ENCODE data around the gene GOPC.

GOPC gene

DNA sequence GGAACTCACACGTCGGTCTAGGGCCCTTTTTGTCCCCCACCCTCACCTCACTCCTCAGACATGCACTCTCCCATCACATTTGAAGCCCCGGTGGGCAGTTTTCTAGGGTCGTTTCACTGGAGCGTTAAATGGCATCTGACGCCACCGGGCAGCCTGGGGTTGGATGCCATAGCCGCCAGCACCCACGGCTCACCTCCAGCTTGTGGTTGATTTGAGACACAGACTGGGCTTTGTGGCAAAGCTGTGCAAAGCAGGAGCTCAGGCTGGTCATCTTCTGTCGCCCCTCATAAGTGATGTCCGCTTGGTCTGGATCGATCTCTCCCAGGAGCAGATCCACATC, 530 bp downstream of the GOPC start:
- Histone ChIP-seq H3K9me2 (replicated peaks; ENCODE audit: low read depth, low read length) (no peaks in the 10 kb centered on the region), H2AFZ (ENCODE audit: low read length) (peak overlapping the region; percentile 89), H3K4me1 (ENCODE audit: insufficient read depth, low read length, poor library complexity, severe bottlenecking) (peaks cover 18% of the 10 kb centered on the region), H3K4me3 (ENCODE audit: low read length, poor library complexity, severe bottlenecking) (peak overlapping the region; percentile 95), H3K9ac (ENCODE audit: low read depth, low read length, poor library complexity, severe bottlenecking) (peak overlapping the region; percentile 96), H3K27me3 (ENCODE audit: insufficient read depth, low read length, poor library complexity, severe bottlenecking) (no peaks in the 10 kb centered on the region), H3K79me2 (ENCODE audit: insufficient read depth, low read length) (peaks cover 54% of the 10 kb centered on the region), H4K20me1 (ENCODE audit: insufficient read depth, low read length, poor library complexity, severe bottlenecking) (peaks cover 44% of the 10 kb centered on the region), H3F3A (ENCODE audit: low read depth) (no peaks in the 10 kb centered on the region), H3K36me3 (ENCODE audit: insufficient read depth, low read length) (peaks cover 9% of the 10 kb centered on the region), H3K4me2 (ENCODE audit: low read depth, low read length, poor library complexity, severe bottlenecking) (peak overlapping the region; percentile 91), H3K9me3 (ENCODE audit: insufficient read depth, low read depth, low read length) (peaks cover 9% of the 10 kb centered on the region; the same call in 1 of the 2 replicates)
- TF ChIP-seq, protein P1, sequence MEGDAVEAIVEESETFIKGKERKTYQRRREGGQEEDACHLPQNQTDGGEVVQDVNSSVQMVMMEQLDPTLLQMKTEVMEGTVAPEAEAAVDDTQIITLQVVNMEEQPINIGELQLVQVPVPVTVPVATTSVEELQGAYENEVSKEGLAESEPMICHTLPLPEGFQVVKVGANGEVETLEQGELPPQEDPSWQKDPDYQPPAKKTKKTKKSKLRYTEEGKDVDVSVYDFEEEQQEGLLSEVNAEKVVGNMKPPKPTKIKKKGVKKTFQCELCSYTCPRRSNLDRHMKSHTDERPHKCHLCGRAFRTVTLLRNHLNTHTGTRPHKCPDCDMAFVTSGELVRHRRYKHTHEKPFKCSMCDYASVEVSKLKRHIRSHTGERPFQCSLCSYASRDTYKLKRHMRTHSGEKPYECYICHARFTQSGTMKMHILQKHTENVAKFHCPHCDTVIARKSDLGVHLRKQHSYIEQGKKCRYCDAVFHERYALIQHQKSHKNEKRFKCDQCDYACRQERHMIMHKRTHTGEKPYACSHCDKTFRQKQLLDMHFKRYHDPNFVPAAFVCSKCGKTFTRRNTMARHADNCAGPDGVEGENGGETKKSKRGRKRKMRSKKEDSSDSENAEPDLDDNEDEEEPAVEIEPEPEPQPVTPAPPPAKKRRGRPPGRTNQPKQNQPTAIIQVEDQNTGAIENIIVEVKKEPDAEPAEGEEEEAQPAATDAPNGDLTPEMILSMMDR (conservative IDR thresholded peaks at IDR 0.05; ENCODE audit: low read length) = no peak
- TF ChIP-seq EZH2phosphoT487 (IDR thresholded peaks at IDR 0.05; ENCODE audit: borderline replicate concordance) = no peak

DNA sequence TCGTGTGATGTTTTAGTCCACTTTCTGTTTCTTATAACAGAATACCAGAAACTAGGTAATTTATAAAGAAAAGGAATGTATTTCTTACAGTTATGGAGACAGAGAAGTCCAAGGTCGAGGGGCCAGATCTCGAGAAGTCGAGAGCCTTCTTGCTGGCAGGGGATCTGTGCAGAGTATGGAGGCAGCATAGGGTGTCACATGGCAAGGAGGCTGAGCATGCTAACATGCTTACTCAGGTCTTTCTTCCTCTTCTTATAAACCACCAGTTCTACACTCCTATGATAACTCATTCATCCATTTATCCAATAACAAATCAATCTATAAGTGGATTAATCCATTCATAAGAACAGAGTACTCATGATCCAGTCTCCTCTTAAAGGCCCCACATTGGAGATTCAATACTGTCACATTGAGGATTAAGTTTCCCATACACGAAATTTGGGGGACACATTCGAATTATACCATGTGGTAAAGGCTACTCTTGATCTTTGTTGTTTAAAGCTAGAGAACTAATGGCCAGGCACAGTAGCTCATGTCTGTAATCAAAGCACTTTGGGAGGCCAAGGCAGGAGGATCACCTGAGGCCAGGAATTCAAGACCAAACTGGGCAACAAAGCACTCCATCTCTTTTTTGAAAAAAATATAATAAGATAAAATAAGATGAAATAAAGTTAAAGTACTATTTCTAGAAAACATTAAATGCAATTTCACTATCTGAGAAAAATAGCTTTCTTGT, 2.1 kb downstream of the GOPC start:
- H3K9me2 ChIP-seq (replicated peaks; ENCODE audit: low read depth, low read length) = no peaks in the 10 kb centered on the region
- H3K9me3 ChIP-seq (ENCODE audit: insufficient read depth, low read depth, low read length) = peaks cover 9% of the 10 kb centered on the region; the same call in 1 of the 2 replicates
- H4K20me1 ChIP-seq (ENCODE audit: insufficient read depth, low read length, poor library complexity, severe bottlenecking) = peaks cover 44% of the 10 kb centered on the region
- no peak overlapping the region for H2AFZ ChIP-seq (ENCODE audit: low read length)
- H3K4me2 ChIP-seq (ENCODE audit: low read depth, low read length, poor library complexity, severe bottlenecking) = peak overlapping the region; percentile 91
- peak overlapping the region; percentile 96 for H3K9ac ChIP-seq (ENCODE audit: low read depth, low read length, poor library complexity, severe bottlenecking)
- H3K36me3 ChIP-seq (ENCODE audit: insufficient read depth, low read length) = peaks cover 9% of the 10 kb centered on the region
- TF ChIP-seq, protein P1 (conservative IDR thresholded peaks at IDR 0.05; ENCODE audit: low read length) = no peak
- TF ChIP-seq EZH2phosphoT487 (IDR thresholded peaks at IDR 0.05; ENCODE audit: borderline replicate concordance) = no peak
- H3K79me2 ChIP-seq (ENCODE audit: insufficient read depth, low read length) = peaks cover 59% of the 10 kb centered on the region
- H3K4me1 ChIP-seq (ENCODE audit: insufficient read depth, low read length, poor library complexity, severe bottlenecking) = peaks cover 18% of the 10 kb centered on the region
- H3F3A ChIP-seq (ENCODE audit: low read depth) = no peaks in the 10 kb centered on the region
- no peaks in the 10 kb centered on the region for H3K27me3 ChIP-seq (ENCODE audit: insufficient read depth, low read length, poor library complexity, severe bottlenecking)
- peak overlapping the region; percentile 95 for H3K4me3 ChIP-seq (ENCODE audit: low read length, poor library complexity, severe bottlenecking)

DNA sequence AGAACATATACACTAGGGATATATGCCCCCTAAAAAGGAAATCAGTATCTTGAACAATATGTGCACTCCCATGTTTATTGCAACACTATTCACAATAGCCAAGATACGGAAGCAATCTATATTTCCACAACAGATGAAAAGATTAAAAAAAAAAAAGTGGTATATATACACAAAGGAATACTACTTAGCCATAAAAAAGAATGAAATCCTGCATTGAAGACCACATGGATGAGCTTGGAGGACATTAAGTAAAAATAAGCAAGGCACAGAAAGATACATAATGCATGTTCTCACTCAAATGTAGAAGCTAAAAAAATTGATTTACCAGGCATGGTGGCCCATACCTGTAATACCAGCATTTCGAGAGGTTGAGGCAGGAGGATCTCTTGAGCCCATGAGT, 4.6 kb downstream of the GOPC start:
- peak overlapping the region; percentile 95 for H3K4me3 ChIP-seq (ENCODE audit: low read length, poor library complexity, severe bottlenecking)
- H3K36me3 ChIP-seq (ENCODE audit: insufficient read depth, low read length) = peaks cover 9% of the 10 kb centered on the region
- no peak overlapping the region for H2AFZ ChIP-seq (ENCODE audit: low read length)
- peaks cover 80% of the 10 kb centered on the region for H3K79me2 ChIP-seq (ENCODE audit: insufficient read depth, low read length)
- peak overlapping the region; percentile 91 for H3K4me2 ChIP-seq (ENCODE audit: low read depth, low read length, poor library complexity, severe bottlenecking)
- no peak overlapping the region for H3K9ac ChIP-seq (ENCODE audit: low read depth, low read length, poor library complexity, severe bottlenecking)
- H4K20me1 ChIP-seq (ENCODE audit: insufficient read depth, low read length, poor library complexity, severe bottlenecking) = peaks cover 53% of the 10 kb centered on the region
- H3K9me3 ChIP-seq (ENCODE audit: insufficient read depth, low read depth, low read length) = peaks cover 9% of the 10 kb centered on the region; the same call in 1 of the 2 replicates
- H3K27me3 ChIP-seq (ENCODE audit: insufficient read depth, low read length, poor library complexity, severe bottlenecking) = no peaks in the 10 kb centered on the region
- peaks cover 18% of the 10 kb centered on the region for H3K4me1 ChIP-seq (ENCODE audit: insufficient read depth, low read length, poor library complexity, severe bottlenecking)
- no peaks in the 10 kb centered on the region for H3F3A ChIP-seq (ENCODE audit: low read depth)
- no peak for TF ChIP-seq EZH2phosphoT487 (IDR thresholded peaks at IDR 0.05; ENCODE audit: borderline replicate concordance)
- TF ChIP-seq, protein P1 (conservative IDR thresholded peaks at IDR 0.05; ENCODE audit: low read length) = no peak
- H3K9me2 ChIP-seq (replicated peaks; ENCODE audit: low read depth, low read length) = no peaks in the 10 kb centered on the region
